ENCODE measurements around the gene PANX1.

Gene PANX1

DNA sequence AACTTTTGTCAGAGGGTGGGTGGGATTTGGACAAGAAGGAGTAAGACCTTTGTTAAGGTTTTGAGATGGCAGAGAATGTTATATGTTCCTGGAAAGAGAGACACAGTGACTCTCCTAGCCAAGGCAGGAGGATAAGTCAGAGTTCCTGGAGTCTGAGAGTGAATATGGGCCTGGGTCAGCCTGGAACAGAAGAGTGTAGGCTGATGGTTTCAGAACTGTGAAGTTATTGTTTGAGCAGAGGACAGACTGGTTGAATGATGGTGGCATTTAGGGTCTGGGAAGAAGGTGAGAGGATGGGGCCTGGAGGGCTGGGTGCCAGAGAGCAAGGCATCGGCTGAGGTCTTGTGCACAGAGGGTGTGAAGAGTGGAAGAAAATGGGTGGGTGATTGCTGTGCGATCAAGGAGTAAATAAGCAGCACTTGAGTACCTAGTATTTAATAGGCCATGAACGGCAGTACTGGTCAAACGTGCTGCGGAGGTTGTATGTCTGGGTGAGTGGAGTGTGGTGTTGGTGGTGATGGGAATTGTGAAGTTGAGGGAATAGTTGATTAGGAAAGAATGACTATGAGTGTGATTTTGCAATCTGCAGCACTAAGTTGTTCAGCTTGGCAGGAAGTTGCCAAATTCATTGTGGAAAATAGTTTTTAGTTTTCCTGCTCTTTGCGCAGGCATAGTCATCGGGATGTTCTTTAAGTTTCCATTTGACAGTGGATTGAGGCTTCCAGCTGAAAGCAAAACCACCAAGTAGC lies 1.8 kb downstream of the PANX1 start:
- DNase-seq, result no peak

DNA sequence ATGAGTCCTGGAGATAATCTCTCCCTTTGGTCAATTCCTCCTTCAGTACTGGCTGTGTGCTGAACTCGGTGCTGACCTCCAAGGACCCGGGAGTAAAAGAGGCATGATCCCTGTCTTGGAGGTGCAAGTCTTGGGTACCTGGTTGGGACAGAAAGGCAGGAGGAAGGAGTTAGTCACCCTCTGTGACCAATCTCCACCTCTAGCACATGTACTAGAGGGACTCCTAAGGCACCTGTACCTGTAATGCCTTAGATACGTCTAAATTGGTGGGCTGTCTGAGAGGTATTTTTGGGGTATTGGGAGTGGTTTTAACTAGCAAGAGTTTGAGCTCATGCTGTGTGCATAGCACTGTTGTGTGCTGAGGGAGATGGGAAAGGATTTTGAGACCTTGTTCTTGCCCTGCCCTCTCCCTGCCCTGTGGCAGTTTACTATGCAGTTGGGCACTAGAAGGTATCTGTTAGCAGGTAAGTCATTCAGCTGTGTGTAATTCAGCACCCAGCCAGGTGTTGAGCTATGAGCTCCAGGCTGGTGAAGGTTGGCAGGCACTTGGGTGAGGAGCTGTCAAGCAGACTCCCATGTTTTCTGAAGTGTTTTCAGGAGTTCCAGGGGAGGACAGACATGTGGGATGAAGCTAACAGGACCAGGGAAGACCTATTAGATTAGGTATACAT lies 2.5 kb downstream of the PANX1 start:
- no peak for DNase-seq

DNA sequence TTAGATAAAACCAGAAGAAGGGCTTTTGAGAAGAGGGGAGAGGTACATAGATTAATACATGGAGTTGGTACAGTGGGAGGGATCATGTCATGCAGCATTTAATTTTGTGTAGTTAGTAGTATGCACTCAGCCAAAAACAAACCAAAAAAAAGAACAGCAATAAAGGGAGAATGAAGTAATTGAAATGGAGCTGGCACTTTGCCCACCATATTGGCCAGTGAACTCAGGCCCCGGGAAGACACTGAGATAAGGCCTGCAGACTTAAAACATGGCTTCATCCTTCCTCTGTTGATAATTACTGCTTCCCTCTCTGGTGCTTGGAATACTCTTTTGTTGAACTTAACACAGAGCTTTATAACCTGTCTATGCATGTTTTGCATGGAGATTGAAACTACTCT lies 3.1 kb downstream of the PANX1 start:
- no peak for DNase-seq

DNA sequence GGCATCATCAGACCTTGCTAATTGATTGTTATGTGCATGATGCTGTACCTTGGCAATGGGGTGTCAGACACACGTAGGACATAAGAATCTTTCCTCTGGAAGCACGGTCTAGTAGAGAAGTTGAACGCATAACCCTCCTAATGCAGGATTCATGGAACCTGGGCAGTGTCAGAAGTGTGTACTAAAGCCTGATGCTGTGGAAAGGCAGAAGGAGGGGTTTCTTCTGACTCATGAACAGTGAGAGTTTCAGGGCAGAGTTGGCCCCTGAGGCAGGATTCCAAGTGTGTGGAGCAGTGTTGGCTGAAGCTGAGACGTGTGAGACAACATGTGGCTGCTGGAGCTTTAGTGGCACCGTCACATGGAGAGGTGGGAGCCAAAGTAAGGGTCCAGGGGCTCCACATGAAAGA lies 3.5 kb downstream of the PANX1 start:
- DNase-seq, result no peak

DNA sequence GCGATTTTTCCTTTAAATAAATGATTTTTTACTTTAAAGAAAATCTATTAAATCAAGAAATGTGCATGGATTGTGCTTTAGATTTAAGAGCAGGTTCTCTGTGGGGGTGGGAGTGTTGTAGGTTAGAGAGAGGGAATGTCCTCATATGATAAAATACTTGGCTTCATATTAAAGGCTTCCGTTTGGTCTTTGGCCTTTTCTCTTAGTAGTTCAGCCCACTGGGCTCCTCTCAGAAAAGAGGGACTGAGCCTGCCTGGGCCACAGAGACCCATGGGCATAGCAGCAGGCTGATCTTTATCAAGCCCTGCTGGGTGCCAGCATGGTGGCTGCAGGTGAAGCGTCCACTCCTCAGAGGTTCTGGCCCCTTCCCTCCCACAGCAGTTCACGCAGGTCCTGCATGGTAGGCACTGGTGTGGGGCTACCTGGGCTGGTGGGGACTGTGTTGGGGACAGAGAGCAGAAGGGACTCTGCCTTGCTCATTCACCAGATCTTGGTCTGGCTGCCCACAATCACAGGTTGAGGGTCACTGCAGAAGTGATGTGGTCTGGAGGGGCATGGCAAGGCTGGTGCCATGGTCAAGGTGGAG lies 4.3 kb downstream of the PANX1 start:
- no peak for DNase-seq

DNA sequence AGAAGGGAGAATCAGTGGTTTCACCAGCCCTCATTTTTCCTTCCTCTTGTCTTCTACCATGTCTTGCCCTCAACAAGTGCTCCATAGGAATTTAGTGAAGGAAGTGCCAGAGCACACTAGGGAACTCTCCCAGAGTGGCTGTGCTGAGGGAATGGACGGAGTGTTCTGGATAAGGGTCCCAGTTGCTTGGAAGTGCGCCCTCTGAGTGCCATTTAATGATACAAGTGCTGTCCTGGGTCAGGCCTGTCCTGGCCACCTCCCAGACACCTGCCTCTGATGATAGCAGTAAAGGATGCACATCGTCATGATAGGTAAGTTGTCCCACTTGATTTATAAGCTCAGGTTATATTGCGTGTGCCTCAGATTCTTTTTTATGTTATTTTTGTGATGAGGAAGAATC lies 5.1 kb downstream of the PANX1 start:
- no peak for DNase-seq

DNA sequence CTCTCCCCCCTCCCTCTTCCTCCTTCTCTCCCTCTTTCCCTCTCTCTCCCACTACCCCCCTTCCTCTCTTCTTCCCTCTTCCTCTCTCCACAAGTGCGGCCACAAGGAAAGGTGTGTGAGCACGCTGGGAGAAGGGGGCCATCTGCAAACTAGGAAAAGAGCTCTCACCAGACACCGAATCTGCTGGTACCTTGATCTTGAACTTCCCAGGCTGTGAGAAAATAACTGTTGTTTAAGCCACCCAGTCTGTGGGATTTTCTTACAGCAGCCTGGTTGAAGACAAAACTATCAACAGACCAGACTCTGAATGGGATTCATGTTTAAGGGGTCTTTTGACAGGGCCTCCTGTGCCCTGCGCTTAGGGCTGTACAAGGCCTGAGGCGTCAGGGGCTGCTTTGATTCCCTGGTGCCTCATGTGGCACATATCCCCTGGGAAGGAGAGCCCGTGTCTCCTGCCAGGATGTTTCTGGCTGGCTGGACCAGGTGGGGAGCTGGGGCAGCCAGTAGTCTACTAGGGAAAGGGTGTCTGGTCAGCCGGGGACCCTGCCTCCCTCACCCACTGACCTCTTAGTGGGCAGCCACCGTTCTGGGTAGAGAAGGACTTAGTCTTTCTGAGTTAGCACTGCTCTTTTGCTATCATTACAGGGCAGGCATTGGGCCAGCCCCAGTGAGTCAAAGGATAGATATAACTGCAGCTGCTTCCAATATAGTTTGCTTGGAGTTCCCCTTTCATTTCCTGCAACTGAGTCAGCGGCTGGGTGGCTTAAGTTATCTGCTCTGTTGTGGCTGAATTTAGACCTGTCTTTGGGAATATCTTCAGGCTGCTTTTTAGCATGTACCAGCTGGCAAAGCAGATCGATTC lies 6.2 kb downstream of the PANX1 start:
- no peak for DNase-seq

DNA sequence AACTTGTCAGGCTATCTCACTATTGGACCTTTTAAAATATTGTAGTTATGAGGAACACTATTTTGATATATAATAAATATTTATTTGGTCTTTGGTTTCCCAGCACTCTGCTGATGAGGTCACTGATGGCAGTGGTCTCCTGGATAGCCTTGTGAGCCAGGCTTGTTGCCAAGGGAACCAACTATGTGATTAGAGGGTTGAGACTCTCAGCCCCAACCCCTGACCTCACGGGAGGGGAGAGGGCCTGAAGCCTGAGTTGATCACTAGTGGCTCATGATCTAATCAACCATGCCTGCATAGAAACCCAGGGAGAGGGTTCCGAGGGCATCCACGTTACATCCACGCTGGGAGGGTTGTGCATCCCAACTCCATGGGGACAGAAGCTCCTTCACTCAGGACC lies 10.8 kb downstream of the PANX1 start:
- no peak for DNase-seq

DNA sequence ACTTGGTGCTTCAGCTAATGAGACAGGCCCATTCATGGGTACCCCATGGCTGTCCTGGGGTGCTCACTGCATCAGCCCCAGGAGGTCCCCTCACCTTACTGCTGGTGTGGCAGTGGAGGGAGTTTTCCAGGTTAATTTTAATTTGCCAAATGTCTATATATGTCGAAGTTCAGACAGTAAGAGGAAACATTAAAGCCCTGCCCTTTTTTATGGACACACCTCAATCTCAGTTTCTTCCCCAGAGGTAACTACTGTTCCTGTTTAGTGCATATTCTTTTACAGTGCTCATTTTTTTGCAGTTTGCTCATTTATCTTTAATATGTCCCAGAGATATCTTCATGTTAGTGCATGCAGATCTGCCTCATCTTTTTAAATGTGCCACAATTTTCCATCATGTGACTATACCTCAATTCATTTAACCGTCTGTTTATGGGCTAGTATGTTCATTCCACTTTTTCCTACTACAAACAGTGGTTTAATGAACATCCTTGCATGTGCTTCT lies 11.6 kb downstream of the PANX1 start:
- no peak for DNase-seq

DNA sequence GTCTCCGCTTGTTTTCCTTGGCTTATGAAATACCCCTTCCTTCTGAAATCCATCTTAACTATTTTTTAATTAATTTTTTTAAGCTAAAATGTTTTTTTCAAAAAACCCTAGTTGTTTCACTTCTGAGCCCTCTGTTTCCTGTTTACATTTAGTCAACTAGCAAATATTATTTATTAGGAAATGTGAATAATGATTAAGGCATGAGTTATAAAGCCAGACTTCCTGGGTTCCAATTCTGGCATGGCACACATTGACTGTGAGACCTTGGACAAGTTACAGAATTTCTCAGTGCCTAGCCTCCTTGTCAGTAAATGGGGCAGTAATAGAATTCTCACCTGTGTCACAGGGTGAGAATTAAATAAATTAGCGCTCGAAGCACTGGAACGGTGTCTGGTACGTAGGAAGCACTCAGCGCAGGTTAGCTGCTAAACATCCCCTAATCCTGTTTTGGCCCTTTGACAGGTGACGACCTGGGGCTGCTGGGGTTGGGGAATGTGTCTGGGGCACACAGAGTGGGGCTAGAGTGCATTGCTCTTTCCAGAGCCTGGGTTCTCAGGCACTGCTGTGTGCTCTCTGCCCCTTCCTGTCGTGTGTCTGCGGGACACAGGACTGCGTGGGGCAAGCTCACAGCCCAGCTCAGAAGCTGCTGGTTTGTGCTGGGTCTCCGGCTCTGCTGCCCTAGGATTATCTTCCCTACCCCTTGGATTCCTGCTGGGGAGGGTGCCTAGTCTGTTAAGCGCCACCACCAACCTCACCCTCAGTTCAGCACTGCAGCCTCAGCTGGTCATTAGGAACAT lies 13.1 kb downstream of the PANX1 start:
- no peak for DNase-seq

DNA sequence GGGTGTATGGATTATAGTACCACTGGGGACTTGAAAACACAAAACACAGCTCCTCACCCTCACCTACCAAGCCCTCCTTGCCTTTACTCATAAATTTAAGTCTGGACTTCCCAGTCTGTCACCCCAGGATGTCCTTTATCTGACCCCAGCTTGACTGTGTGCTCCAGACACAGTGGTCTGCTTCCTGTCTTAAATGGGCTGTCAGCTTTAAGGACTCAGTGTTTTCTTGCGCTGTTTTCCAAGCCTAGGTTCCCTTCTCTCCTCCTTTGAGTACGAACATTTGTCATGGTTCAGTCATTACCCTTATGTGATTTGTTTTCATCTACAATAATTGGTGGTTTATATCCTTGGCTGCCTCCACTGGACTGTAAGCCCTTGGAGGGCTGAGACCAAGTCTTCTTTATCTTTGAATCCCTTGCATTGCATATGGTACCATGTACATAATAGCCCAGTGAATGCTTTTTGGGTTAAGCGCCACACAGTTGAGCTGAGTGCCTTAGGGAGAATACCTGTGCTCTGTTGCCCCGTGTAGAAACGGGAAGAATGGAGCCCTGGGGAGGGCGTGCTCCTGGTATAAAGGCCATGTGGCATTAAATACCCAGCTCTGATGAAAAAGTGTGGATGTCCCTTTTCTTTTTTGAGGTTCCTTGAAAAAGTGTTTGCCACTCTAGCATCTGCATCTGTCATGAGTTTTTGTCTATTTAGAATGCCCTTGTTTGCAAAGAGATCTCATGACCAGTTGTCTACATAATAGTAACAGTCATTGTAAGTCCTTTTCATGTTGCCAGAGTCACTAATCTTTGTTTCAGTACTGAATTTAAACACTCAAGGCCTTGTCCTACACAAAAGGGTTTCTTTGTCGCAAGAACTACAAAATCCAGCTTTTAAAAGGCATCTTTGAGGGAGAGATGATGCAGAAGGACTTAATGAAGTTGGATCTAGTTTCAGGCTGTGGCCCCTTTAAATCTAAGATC lies 14.0 kb downstream of the PANX1 start:
- DNase-seq, result no peak

DNA sequence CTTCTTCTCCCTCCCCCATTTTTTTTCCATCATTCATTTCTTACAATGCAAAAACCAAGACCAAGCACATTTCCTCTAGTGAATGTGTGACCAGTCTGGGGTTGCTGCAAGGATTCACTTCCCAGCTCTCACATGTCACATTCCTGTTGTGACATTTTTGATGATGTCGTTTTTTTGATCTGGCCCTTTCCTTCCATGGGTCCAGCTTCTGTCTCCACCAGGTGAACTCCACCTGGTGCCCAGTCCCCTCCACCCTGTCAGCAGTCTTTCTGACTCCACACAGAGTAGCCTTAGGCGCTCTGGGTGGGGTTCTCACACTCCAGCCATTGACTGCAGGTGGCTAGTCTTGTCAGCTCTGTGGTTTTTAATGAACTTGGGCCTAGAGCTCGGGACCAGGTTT lies 15.6 kb downstream of the PANX1 start:
- no peak for DNase-seq

DNA sequence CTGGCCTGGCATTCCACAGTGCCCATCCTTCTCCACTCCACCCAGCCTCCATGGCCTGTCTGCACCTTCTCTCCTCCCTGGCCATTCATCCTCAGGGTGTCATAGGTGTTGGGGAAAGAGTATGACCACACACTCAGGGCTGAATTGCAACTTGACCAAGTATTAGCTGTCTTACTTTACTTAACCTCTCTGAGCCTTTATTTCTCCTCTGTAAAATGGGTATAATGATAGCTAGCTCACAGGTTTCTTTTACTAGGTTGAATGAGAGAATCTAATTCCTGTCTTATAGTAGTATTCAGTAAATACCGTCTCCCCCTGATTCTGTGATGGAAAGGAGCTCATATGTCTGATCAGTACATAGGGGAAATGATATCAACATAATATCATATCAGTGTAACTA lies 16.0 kb downstream of the PANX1 start:
- no peak for DNase-seq

DNA sequence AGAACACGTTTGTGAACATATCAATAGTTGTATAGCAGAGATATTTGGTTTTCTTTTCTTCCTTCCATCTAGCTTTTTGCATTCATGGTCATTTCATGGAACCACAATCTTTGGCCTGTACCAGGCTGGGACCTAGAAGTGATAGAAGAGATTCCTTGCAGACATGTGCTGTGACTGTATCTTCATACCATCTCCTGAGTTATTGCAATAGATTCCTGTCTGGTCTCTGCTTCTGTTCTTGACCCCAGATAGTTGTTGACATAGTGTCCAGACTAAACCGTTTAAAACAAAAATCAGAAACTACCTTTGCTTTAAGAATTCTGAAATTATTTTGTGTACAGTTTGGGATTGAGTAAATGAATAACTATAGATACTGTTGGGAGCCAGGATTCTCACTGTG lies 16.8 kb downstream of the PANX1 start:
- no peak for DNase-seq

DNA sequence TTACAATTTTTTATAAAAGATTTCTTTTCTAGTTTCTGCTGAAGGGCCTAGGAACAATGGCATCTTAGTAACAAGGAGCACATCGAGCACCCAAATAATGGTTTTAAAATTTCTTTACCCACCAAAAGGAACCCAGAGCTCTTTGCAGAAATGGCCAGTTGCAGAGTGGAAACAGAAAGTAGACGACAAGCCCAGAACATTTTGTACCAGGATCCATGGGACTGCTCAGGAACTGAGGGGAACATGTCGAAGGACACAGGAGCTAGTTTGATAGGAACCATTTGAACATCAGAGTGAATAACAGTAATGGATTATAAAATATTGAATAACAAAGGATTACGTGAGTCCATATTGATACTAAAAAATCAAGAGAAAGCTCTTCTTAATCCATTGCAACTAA lies 17.3 kb downstream of the PANX1 start:
- DNase-seq, result no peak

DNA sequence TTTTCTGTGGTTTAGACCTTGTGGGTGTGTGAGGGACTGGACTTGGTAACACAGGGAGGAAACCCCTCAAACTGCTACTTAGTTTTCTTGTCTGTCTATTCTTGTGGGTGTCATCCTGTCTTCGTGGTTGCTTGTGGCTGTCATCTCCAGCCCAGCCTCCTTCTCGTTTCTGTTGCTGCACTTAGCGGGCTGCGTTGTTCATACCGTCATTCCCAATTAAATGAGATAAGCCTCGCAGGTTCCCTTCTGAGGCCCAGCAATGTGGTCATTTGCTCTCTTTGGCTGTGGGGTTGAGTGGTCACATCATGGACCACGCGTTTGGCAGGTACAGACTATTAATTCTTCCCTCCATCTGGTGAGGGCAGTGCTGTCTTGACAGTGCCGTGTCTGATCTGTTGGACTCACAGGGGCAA lies 18.8 kb downstream of the PANX1 start:
- no peak for DNase-seq

DNA sequence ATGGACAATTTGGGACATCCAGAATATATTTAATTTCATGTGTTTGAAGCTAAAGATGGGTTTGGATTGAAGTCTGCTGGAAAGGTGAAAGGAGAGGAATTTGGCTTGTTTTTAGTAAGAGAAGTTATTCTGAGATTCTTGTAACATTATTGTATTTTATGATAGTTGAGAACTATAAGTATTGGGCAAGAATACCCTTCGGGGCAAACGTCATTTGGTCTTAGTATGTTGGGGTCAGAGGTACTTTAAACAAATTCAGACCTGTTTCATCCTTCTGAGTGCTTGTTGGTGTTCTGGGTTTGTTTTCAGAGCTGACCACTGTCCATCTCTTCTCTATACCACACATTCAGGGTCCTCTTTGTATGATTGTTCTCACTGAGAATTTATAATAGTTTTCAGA lies 19.5 kb downstream of the PANX1 start:
- DNase-seq, result no peak

DNA sequence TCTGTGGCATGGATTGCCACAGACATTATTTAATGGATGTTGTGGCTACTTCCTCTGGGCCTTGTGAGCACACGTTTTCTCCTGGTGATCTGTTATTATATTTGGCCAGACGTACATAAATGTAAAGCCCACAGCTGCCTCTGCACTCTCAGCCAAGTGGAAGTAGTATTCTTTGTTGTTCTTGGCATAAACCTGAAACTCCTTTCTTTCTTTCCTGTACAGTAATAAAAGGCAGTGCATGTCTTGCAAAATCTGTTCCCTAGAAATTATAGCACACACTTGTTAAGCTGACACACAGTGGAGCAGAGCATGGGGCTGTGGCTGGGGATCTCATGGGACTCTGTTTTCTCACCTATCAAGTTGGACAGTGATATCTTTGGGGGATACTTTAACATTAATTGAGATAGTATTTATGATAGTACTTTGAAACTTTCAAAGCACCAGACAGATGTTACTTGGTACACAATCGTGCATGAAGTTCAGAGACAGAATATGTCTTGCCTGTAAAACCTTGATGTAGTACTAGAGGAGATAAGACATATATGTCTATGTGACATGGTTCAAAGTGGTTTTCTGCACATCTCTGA lies 20.9 kb downstream of the PANX1 start:
- DNase-seq, result no peak

DNA sequence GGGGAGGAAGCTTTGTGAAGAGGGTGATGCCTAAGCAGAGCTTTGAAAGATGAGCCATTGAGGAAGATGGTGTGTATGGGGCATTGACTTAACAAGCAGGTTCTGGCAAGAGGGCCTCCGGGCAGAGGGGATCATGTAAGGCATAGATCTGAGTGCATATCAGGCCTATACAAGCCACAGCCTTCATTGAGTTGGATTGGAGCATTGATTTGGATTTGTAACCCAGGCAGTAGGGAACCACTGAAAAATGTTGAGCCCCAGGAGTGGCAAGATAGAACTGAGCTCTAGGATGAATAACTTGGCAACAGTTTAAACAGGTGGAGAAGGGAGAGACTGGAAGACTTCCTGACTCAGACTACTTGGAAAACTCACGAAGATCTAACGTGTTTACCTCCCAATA lies 21.4 kb downstream of the PANX1 start:
- DNase-seq, result no peak

Measured in NCI-H2081 treated with DMSO at 0.1 percent for 48 hours (cell line).